Measurements from ENCODE around the gene ZDHHC14.
"Not testable (repeated sequence)": the region's sequence is repeated elsewhere in the genome, so short reads cannot be mapped to it uniquely, and the experiment has no call there.

The ZDHHC14 gene

GRCh38 chr6:157557559-157557958 lies 176.6 kb downstream of the ZDHHC14 start:
- DNase-seq: no peak

- DNase-seq: no peak
Observed at GRCh38 chr6:157558049-157558448, 177.1 kb downstream of the ZDHHC14 start.

- no peak for DNase-seq
Observed at GRCh38 chr6:157558487-157559200, 177.7 kb downstream of the ZDHHC14 start.

- DNase-seq: peak; percentile 36
Observed at GRCh38 chr6:157559201-157559756, 178.3 kb downstream of the ZDHHC14 start.

- DNase-seq: peak; percentile 65
Observed at GRCh38 chr6:157560063-157560462, 179.1 kb downstream of the ZDHHC14 start.

GRCh38 chr6:157560691-157561413 lies 179.9 kb downstream of the ZDHHC14 start:
- DNase-seq: peak; percentile 85

- DNase-seq: peak; percentile 90
Observed at GRCh38 chr6:157561414-157561790, 180.4 kb downstream of the ZDHHC14 start.

- no peak for DNase-seq
Observed at GRCh38 chr6:157561929-157562810, 181.2 kb downstream of the ZDHHC14 start.

GRCh38 chr6:157562997-157563396 lies 182.0 kb downstream of the ZDHHC14 start:
- DNase-seq: no peak

- no peak for DNase-seq
Observed at GRCh38 chr6:157563611-157564284, 182.8 kb downstream of the ZDHHC14 start.

GRCh38 chr6:157568702-157569101 lies 187.7 kb downstream of the ZDHHC14 start:
- no peak for DNase-seq

- no peak for DNase-seq
Observed at GRCh38 chr6:157569543-157569942, 188.6 kb downstream of the ZDHHC14 start.

GRCh38 chr6:157570104-157570503 lies 189.1 kb downstream of the ZDHHC14 start:
- DNase-seq: peak; percentile 29

- DNase-seq: no peak
Observed at GRCh38 chr6:157570752-157571151, 189.8 kb downstream of the ZDHHC14 start.

- no peak for DNase-seq
Observed at GRCh38 chr6:157571269-157571668, 190.3 kb downstream of the ZDHHC14 start.

GRCh38 chr6:157571950-157572349 lies 191.0 kb downstream of the ZDHHC14 start:
- DNase-seq: no peak

GRCh38 chr6:157574851-157575424 lies 193.9 kb downstream of the ZDHHC14 start:
- no peak for DNase-seq

- DNase-seq: no peak
Observed at GRCh38 chr6:157575436-157576145, 194.6 kb downstream of the ZDHHC14 start.

- DNase-seq: not testable (repeated sequence)
Observed at GRCh38 chr6:157576991-157577390, 196.0 kb downstream of the ZDHHC14 start.

- not testable (repeated sequence) for DNase-seq
Observed at GRCh38 chr6:157578527-157578926, 197.5 kb downstream of the ZDHHC14 start.

GRCh38 chr6:157579467-157580031 lies 198.6 kb downstream of the ZDHHC14 start:
- no peak for DNase-seq
